Mucosa of rectum (tissue), 2 donors: ENCODE data around the gene AGBL1.

Experiments
- H3K27ac ChIP-seq, 2 donors: one replicate each; pipeline ENCODE4 v1.7.0; 2013; ENCODE audit warnings: inconsistent platforms in 2 of 2, low read depth in 2 of 2, low read length in 2 of 2
- H3K27me3 ChIP-seq, 2 donors: one replicate each; pipeline ENCODE4 v1.7.0; 2013; ENCODE audit warnings: low read length in 2 of 2; ENCODE audit not compliant: control insufficient read depth in 2 of 2, insufficient read depth in 2 of 2
- H3K36me3 ChIP-seq, 2 donors: one replicate each; pipeline ENCODE4 v1.7.0; 2013; ENCODE audit warnings: low read length in 2 of 2; ENCODE audit not compliant: control insufficient read depth in 2 of 2, insufficient read depth in 2 of 2
- H3K4me1 ChIP-seq, 2 donors: one replicate each; pipeline ENCODE4 v1.7.0; 2013; ENCODE audit warnings: low read length in 2 of 2, mild to moderate bottlenecking in 1 of 2; ENCODE audit not compliant: control insufficient read depth in 2 of 2, insufficient read depth in 2 of 2
- H3K4me3 ChIP-seq, 2 donors: one replicate each; pipeline ENCODE4 v1.7.0; 2013; ENCODE audit warnings: low read length in 2 of 2
- H3K9ac ChIP-seq, 2 donors: one replicate each; pipeline ENCODE4 v1.7.0; 2013; ENCODE audit warnings: low read length in 2 of 2, low read depth in 1 of 2, mild to moderate bottlenecking in 1 of 2
- H3K9me3 ChIP-seq, 2 donors: one replicate each; pipeline ENCODE4 v1.7.0; 2013; ENCODE audit warnings: low read length in 2 of 2; ENCODE audit not compliant: control insufficient read depth in 2 of 2
- donor health status: healthy.
- donor health status: Normal muscosa, but diverticular disease.

Gene AGBL1

DNA sequence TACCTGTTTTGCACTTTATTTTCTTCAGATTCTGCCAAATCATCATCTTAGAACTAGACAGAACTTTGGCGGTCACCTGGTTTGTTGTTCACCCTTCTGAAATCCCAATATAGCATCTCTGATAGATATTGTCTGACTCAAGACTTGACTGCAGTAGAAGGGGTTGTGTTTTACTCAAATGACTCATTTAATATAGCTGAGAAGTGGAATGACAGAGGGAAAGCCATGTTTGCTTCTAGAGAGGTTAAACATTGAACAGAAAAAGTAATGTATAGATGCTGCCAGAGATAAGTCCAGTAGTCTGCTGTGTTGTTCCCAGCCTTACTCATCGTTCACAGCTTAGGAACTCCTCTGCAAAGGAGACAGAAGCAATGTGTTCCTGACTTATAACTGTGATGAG, 402.0 kb downstream of the AGBL1 start:
- no peaks in the 10 kb centered on the region for H3K9me3 ChIP-seq
- H3K36me3 ChIP-seq = no peaks in the 10 kb centered on the region
- no peak overlapping the region for H3K4me3 ChIP-seq
- H3K9ac ChIP-seq = no peak overlapping the region
- no peaks in the 10 kb centered on the region for H3K27me3 ChIP-seq
- no peaks in the 10 kb centered on the region for H3K4me1 ChIP-seq
- no peak overlapping the region for H3K27ac ChIP-seq

DNA sequence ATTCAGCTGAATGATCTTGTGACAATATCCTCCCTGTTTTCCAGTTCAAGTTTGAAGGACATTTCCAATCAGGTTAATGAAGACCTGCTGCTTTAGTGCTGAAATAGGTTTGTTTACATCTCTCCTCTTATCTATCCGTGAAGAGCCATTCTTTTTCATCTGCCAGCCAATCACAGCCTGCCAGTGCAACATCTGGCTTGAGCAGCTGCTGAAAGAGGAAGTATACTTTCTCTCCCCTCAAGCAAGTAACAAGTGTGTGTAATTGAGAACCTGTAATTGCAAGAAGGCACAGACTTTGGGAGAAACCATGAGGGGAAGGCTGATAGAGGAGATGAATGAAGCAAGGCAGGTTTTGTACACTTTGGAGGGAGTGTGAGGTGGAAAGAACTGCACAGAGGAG, 404.3 kb downstream of the AGBL1 start:
- no peaks in the 10 kb centered on the region for H3K27me3 ChIP-seq

DNA sequence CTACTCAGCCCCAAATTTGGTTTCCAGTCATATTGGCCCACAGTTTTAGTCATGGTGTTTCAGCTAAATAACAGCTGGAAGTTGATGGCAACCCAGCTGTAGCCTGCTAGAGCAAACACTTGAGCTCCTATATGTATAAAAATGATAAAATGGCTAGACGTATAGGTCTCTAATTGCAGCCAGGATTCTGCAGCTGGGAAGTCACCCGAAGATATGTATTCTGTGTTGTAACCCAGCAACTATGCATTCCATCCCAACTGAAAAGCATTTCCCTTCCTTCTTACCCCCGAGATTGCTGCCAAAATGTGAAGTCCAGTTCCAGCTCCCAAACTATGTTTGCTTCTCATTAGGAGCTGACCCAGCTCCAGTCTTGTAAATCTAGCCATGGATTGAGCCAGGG, 408.4 kb downstream of the AGBL1 start:
- no peaks in the 10 kb centered on the region for H3K4me1 ChIP-seq
- H3K9me3 ChIP-seq = no peaks in the 10 kb centered on the region
- H3K27me3 ChIP-seq = no peaks in the 10 kb centered on the region
- H3K9ac ChIP-seq = no peak overlapping the region
- no peak overlapping the region for H3K4me3 ChIP-seq
- H3K36me3 ChIP-seq = no peaks in the 10 kb centered on the region
- H3K27ac ChIP-seq = no peak overlapping the region

More for the DNA sequence above, 404.3 kb downstream of the AGBL1 start:
- Histone ChIP-seq H3K9ac (no peak overlapping the region), H3K4me1 (no peaks in the 10 kb centered on the region), H3K36me3 (no peaks in the 10 kb centered on the region), H3K9me3 (no peaks in the 10 kb centered on the region), H3K4me3 (no peak overlapping the region), H3K27ac (no peak overlapping the region)

DNA sequence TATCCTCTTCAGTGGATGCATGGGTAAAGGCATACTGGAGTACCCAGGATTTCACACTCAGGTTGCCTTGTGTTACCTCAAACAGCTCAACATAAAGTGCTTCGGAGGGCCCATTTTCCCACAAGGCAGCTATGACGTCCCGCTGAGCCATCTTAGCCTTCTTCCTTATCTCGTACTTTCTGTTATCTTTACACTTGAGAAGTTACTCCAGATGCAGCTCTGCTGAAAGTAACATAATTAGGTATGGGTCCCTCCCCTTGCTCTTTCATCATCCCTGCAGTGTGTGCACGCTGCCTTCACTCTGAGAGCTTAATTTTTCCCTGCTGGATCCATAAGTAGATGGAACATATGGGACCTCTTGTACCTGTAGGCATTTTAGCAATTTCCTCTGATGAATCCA, 410.3 kb downstream of the AGBL1 start:
- Histone ChIP-seq H3K9me3 (no peaks in the 10 kb centered on the region), H3K4me1 (no peaks in the 10 kb centered on the region), H3K27ac (no peak overlapping the region), H3K27me3 (no peaks in the 10 kb centered on the region), H3K9ac (no peak overlapping the region), H3K4me3 (no peak overlapping the region), H3K36me3 (no peaks in the 10 kb centered on the region)

DNA sequence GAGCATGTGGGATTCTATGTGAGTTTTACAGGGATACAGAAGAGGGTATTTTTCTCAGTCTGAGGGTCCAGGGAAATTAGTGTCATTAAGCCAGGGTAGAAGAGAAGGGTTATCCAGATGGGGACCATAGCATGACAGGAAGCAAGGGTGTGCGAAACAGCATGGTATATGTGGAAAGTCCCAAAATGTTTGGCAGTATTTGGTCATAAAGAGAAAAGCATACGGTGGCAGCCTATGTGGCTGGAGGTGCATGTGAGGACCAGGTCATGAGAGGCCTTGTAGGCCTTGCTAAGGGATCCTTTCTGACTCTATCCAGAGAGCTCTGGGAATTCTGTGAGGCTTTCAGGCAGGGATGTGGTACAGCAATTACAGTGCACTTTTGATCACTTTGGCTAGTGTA, 411.4 kb downstream of the AGBL1 start:
- Histone ChIP-seq H3K27ac (no peak overlapping the region), H3K4me1 (no peaks in the 10 kb centered on the region)

DNA sequence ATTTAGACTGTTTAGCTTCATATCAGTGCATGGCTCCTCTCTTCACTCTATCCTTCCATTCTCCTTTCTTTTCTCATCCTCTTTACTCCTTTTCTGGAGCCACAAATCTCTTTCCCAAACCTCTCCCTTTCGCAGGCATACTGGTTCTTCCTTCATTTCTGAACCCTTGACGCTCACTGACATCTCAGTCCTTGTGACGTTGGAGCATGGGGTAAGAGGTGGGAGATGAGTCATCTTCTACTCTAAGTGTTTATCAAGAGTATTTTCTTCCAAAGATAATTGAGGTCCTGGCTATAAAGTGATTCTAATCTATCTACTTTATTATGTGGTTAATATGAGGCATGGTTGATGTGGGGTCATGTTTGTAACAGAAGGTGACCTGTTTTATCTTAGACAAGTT, 414.2 kb downstream of the AGBL1 start:
- Histone ChIP-seq H3K4me1 (no peaks in the 10 kb centered on the region), H3K4me3 (no peak overlapping the region), H3K9me3 (no peaks in the 10 kb centered on the region), H3K27me3 (no peaks in the 10 kb centered on the region), H3K9ac (no peak overlapping the region), H3K27ac (no peak overlapping the region), H3K36me3 (no peaks in the 10 kb centered on the region)

More for the DNA sequence above, 411.4 kb downstream of the AGBL1 start:
- Histone ChIP-seq H3K36me3 (no peaks in the 10 kb centered on the region), H3K27me3 (no peaks in the 10 kb centered on the region), H3K9ac (no peak overlapping the region), H3K4me3 (no peak overlapping the region), H3K9me3 (no peaks in the 10 kb centered on the region)

DNA sequence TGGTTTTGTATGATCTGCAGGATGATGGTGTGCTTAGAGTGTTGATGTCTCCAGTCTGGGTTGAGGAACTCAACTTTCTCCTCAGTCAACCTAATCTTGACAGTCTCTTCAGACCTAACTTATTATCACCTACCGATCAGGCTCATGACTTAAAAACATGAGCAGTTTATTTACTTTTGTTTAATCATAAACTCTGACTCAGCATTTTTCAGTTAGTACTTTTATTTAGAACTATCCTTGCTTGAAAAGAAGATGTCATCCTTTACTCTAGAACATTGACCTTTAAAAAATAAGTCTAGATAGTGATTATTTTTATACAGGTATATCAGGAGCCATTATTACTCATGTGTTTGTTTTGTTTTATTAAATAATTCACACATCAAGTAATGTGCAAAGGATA, 414.8 kb downstream of the AGBL1 start:
- Histone ChIP-seq H3K9ac (no peak overlapping the region), H3K4me3 (no peak overlapping the region), H3K27me3 (no peaks in the 10 kb centered on the region), H3K9me3 (no peaks in the 10 kb centered on the region), H3K4me1 (no peaks in the 10 kb centered on the region), H3K27ac (no peak overlapping the region), H3K36me3 (no peaks in the 10 kb centered on the region)

DNA sequence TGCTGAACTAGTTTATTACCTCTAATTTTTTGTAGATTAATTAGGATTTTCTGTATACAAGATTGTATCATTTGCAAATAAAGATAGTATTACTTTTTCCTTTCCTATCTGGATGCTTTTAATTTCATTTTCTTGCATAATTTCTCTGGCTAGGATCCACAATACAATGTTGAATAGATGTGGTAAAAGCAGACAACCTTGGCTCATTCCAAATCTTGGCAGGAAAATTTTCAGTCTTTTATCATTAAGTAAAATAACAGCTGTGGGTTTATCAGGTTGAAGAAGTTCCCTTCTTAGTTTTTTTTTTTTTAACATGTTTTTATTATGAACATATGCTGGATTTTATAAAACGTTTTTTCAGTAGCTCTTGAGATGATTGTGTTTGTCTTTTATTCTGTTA, 422.6 kb downstream of the AGBL1 start:
- Histone ChIP-seq H3K9ac (no peak overlapping the region), H3K27ac (no peak overlapping the region), H3K9me3 (no peaks in the 10 kb centered on the region), H3K4me3 (no peak overlapping the region), H3K4me1 (no peaks in the 10 kb centered on the region), H3K36me3 (no peaks in the 10 kb centered on the region), H3K27me3 (no peaks in the 10 kb centered on the region)

DNA sequence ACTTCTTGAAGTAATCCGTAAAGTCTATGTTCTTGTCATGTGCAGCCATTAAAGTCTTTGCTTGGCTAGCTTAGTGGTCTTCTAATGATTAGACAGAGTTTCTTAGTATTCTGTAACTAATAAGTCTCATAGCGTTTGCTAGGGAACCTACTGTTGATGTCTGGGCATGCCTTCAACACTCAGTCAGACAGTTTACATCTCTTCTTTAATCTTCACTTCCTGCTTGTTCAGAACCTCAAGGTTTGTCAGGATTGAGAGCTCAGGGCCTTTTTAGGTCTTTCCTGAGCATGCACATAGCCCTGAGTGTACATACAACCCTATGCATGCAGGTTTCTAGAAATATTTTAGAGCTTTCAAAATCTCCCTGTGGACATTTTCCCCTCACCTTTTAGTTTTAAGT, 426.3 kb downstream of the AGBL1 start:
- no peak overlapping the region for H3K27ac ChIP-seq
- no peaks in the 10 kb centered on the region for H3K4me1 ChIP-seq
- no peak overlapping the region for H3K9ac ChIP-seq
- no peaks in the 10 kb centered on the region for H3K36me3 ChIP-seq
- H3K9me3 ChIP-seq = no peaks in the 10 kb centered on the region
- H3K4me3 ChIP-seq = no peak overlapping the region
- H3K27me3 ChIP-seq = no peaks in the 10 kb centered on the region

DNA sequence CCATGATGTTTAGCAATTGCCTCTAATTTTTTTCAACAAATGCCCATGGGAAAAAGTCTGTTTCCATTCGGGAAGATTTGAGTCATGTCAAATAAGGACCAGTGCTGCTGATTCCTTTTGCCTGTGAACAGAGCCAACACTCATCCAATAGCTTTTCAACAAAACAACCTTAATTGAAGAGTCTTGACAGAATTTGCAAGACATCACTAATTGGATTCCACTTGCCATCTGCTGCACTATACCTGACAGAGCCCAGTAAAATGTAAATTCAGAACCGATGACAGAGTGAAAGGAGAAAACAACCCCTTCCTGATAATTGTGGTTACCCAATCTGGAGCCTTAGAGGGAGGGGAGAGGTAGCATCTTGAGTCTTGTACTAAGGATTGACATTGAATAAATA, 426.7 kb downstream of the AGBL1 start:
- no peaks in the 10 kb centered on the region for H3K4me1 ChIP-seq
- no peak overlapping the region for H3K9ac ChIP-seq
- no peaks in the 10 kb centered on the region for H3K27me3 ChIP-seq
- no peak overlapping the region for H3K27ac ChIP-seq
- H3K36me3 ChIP-seq = no peaks in the 10 kb centered on the region
- H3K9me3 ChIP-seq = no peaks in the 10 kb centered on the region
- no peak overlapping the region for H3K4me3 ChIP-seq

DNA sequence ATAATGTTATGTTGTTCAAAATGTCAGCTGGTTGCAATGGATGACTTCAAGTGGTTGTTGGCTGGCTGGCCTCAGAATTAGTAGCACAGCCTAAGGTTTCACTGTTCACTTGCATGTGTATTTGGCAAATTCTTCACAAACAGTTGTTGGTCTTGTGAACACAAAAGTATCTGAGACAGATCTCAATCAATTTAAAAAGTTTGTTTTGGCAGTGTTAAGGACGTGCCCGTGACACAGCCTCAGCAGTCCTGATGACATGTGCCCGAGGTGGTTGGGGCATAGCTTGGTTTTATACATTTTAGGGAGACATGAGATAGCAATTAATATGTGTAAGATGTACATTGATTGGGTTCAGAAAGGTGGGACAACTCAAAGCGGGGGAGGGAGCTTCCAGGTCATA, 436.0 kb downstream of the AGBL1 start:
- H3K27ac ChIP-seq = no peak overlapping the region
- H3K27me3 ChIP-seq = no peaks in the 10 kb centered on the region
- no peak overlapping the region for H3K9ac ChIP-seq
- no peaks in the 10 kb centered on the region for H3K9me3 ChIP-seq
- no peaks in the 10 kb centered on the region for H3K4me1 ChIP-seq
- no peaks in the 10 kb centered on the region for H3K36me3 ChIP-seq
- no peak overlapping the region for H3K4me3 ChIP-seq
